Activated CD4-positive, alpha-beta T cell treated with anti-CD3 and anti-CD28 coated beads for 1 hour (primary cell): ENCODE data around the gene KDM4E.
"Not testable (repeated sequence)": the region's sequence is repeated elsewhere in the genome, so short reads cannot be mapped to it uniquely, and the experiment has no call there.

Source experiments
- DNase-seq: peaks from one replicate; pipeline ENCODE4 v3.0.0-alpha.2; 2020

Gene KDM4E

GRCh38 chr11:95024958-95025357 lies at the start of gene KDM4E:
KDM4E (plus strand) TSS chr11:95025258; CDS start chr11:95025558, 300 bp downstream.
- DNase-seq: no peak

DNA sequence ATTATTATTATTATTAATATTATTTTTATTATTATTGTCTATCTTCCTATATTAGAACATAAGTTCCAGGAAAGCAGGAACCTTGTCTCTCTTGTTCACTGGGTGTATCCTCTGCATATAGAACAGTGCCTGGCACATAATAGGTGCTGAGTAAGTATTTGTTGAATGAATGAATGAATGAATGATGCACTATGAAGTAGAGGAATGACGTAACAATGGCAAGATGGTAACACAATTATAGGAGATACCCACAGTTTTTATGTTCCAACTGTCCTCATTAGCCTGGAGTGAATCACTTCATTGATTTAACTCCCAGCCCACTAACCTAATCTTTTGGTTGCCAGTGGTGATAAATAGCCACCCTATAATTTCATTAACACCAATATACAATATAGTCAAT lies 49.5 kb upstream of the KDM4E start:
- DNase-seq: no peak

DNA sequence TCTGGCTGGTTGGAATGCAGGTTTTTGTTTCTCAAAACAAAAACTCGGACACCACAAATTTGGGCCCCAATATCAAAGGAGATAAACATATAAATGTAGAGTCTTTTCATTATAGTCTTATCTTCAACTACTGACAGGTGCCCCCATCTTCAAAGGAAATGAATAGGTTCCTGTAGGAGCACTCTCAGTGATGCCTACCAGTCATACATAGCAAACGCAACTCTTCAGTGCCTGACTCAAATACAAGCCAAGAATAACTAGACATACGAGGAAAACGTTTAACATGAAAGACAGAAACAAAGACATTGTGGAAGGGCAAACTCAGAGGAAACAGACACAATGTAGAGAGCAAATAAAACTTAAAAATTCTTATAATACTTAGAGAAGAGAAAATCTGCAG lies 37.7 kb upstream of the KDM4E start:
- no peak for DNase-seq

DNA sequence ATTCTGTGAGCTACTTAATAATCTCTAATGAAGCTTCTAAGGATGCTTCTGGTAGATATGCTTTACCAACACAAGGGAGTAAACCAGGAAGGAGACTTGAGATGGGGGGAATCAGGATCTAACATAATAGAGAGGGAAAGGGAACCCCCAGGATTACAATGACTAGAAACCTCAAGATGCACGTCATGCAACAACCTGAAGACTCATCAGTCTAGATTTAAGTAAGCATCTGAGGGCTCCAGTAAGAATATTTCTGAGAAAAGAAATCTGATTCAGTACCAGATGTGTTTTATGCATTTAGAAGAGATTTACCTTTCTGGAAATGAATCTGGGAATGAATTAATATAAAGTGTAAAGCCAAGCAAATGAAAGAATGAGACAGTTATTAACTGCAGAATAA lies 36.3 kb upstream of the KDM4E start:
- no peak for DNase-seq

DNA sequence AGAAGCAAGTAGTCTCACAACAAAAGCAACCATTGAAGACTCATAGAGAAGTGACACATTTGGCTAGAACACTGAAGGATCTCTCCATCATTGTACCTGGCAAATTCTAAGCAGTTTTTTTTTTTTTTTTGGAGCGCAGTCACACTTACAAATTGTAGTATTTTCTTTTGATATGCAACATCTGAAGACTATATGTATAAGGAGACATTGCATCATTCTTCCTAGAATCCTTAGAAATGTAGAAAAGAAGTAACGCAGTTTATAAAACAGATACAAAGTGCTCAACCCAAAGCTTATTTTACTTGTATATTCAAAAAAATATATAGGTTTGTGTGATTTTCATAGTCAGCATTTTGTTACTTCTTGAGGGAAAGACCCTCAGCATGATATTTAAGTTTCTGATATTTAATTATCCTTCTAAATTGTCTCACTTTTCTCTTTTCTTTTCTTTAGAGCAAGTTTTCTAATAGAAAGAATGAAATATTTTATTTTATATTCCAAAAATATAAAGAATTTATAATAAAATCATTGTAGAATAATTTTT lies 31.6 kb upstream of the KDM4E start:
- no peak for DNase-seq

DNA sequence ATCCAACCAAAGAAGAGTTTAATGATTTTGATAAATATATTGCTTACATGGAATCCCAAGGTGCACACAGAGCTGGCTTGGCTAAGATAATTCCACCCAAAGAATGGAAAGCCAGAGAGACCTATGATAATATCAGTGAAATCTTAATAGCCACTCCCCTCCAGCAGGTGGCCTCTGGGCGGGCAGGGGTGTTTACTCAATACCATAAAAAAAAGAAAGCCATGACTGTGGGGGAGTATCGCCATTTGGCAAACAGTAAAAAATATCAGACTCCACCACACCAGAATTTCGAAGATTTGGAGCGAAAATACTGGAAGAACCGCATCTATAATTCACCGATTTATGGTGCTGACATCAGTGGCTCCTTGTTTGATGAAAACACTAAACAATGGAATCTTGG lies 27.6 kb upstream of the KDM4E start:
- DNase-seq: no peak

GRCh38 chr11:94998285-94998684 lies 26.8 kb upstream of the KDM4E start:
- no peak for DNase-seq

GRCh38 chr11:95003716-95004115 lies 21.3 kb upstream of the KDM4E start:
- DNase-seq: no peak

- no peak for DNase-seq
Measured at GRCh38 chr11:95005642-95006041, 19.4 kb upstream of the KDM4E start.

DNA sequence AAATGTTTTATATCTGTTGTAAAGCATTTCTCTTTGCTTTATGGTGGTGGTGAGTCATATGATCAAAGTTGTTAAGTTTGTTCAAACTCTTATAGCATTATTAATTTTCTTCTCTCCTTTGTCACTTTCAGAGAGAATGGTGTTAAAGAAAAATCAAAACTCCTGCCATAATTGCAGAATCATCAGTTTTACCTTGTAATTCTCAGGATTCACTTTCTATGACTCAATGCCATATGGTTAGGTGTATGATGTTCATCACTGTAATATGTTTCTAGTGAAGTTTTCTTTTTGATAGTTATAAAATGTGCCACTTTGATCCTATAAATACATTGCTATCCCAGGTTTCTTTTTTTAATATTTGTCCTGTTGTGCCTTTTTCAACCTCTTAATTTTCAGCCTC lies 13.7 kb upstream of the KDM4E start:
- no peak for DNase-seq

GRCh38 chr11:95014184-95014821 lies 10.8 kb upstream of the KDM4E start:
- DNase-seq: no peak

- no peak for DNase-seq
Measured at GRCh38 chr11:95016139-95016538, 8.9 kb upstream of the KDM4E start.

GRCh38 chr11:95021468-95021867 lies 3.6 kb upstream of the KDM4E start:
- DNase-seq: not testable (repeated sequence)

DNA sequence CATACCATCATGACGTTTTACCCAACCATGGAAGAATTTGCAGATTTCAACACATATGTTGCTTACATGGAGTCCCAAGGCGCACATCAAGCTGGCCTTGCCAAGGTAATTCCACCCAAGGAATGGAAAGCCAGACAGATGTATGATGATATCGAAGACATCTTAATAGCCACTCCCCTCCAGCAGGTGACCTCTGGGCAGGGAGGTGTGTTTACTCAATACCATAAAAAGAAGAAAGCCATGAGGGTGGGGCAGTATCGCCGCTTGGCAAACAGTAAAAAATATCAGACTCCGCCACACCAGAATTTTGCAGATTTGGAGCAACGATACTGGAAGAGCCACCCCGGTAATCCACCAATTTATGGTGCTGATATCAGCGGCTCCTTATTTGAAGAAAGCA lies 536 bp downstream of the KDM4E start:
- DNase-seq: not testable (repeated sequence)

- DNase-seq: no peak
Measured at GRCh38 chr11:95028357-95028756, 3.3 kb downstream of the KDM4E start.

DNA sequence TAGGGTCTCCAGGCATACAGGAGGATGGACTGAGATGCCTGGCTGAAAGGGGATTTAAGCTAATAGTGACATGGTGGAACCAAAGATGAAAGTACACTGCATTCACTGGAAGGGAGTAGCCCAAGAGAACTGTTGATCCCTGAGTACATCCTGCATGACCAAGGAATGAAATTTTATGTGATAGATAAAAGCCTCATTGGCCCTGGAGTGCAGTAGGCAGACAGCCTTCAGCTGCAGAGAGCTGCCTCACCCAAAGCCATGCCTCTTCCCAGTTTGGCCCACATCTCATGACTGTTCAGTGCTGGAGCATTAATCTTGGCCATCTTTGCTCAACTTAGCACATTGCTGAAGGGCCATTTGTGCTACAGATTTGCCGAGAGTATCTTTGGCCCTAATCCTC lies 8.0 kb downstream of the KDM4E start:
- no peak for DNase-seq

GRCh38 chr11:95035316-95035715 lies 10.3 kb downstream of the KDM4E start:
- DNase-seq: no peak

- not testable (repeated sequence) for DNase-seq
Measured at GRCh38 chr11:95037356-95038035, 12.4 kb downstream of the KDM4E start.

DNA sequence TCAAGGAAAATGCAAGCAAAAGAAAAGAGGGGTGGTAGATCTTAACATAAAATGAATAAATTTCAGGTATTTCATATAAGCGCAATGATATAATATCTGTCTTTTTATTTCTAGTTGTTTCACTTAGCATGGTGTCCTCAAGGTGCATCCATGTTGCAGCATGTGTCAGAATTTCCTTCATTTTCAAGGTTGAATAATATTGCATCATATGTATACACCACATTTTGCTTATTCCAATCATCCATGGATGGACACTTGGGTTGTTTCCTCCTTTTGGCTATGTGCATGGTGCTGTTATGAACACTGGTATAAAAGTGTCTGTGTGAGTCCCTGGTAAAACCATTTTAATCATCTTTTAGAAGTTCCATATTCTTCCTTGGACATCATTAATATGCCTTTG lies 17.2 kb downstream of the KDM4E start:
- no peak for DNase-seq

- DNase-seq: no peak
Measured at GRCh38 chr11:95042906-95043305, 17.8 kb downstream of the KDM4E start.

DNA sequence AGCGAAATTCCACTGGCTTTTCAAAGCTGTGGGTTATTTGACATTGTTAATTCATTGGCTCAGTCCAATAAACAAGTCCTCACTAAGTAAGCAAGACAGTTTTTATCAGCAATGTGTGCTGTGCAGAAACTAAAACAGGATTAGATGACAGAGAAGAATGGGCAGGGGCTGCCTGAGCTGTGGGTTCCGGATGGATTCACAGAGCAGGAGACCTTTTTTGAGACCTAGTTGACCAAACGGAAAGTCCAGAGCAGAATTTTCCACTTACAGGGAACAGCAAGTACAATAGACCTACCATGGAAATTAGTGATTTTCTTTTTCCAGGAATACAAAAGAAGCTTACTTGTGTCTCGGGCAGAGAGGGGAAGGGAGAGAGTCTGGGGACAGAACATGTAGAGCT lies 19.0 kb downstream of the KDM4E start:
- DNase-seq: no peak

- no peak for DNase-seq
Measured at GRCh38 chr11:95045812-95046211, 20.8 kb downstream of the KDM4E start.

GRCh38 chr11:95049122-95049521 lies 24.1 kb downstream of the KDM4E start, which contains the start of gene KDM4F:
KDM4F (plus strand) TSS chr11:95049422.
- DNase-seq: not testable (repeated sequence)

GRCh38 chr11:95050595-95051202 lies 25.6 kb downstream of the KDM4E start:
- no peak for DNase-seq
